Measurements from ENCODE around the gene FXYD6. TPM values are rescaled to one million over a fixed set of nuclear protein-coding genes. Genes with fewer than 3 reads are reported as not detected.
A peak's percentile ranks its signal among the peaks of the same experiment; 100 is the strongest.

The FXYD6 gene
- total and polyA plus RNA-seq, 2 donors from 2014 or later: 57.8 to 62.7 TPM

DNA sequence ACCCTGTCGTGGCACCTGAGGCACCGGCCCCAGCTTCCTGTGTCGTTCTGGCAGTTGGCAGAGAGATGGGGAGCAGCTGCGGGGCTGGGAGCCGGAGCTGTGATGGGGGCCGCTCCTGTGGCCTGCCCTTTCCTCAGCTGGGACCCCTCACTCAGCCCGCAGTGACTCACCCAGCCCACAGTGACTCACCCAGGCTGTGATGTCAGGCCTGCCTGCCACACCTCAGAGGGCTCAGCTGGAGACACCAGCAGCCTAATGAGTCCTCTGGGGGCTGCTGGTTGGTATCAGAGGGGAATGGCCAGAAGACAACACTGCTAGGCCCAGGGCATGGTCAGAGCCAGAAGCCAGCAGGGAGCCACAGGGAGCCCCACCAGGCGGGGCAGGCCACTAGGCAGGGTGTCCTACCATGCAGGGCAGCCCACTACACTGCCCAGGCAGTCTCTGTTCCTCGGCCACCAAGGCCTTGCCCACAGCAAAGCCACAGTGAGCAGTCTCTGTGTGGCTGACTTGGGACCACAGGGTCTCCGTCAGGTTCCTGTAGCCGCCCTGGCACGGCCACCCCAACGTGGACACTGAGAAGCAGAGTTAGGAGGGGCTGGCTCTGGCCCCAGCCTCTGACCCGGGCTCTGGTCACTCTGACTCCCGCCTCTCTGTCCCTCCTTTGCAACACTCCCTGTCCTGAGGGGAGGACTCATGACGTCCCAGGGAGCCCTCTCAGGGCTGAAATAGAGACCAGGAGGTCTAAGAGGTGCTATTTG is 47.7 kb downstream of the FXYD6 start:
- Histone ChIP-seq H3K4me3 (ENCODE audit: low read length in 3 of 3) (peak overlapping the region in 2 of 3 donors; percentile 28 to 74), H3K27me3 (ENCODE audit: control insufficient read depth, insufficient read depth, low read length) (no peaks in the 10 kb centered on the region), H3K4me1 (ENCODE audit: control insufficient read depth in 2 of 3, insufficient read depth in 2 of 3, low read depth in 1 of 3, low read length in 3 of 3) (peaks cover 5 to 51% (median 30%) of the 10 kb centered on the region in 3 donors), H3K36me3 (ENCODE audit: control insufficient read depth in 2 of 3, insufficient read depth in 3 of 3, low read length in 3 of 3) (peaks cover 0 to 4% (median 0%) of the 10 kb centered on the region in 3 donors), H3K27ac (ENCODE audit: low read depth in 2 of 2, low read length in 2 of 2) (peak overlapping the region; percentile 93 to 97), H3K9ac (ENCODE audit: low read length in 3 of 3) (peak overlapping the region in 2 of 3 donors; percentile 70 to 91), H3K9me3 (ENCODE audit: control insufficient read depth in 2 of 3, insufficient read depth in 1 of 3, low read length in 3 of 3) (no peaks in the 10 kb centered on the region)
- TF ChIP-seq CTCF (IDR thresholded peaks at IDR 0.05; ENCODE audit: borderline replicate concordance, extremely low read depth, insufficient read depth): no peak
- intact Hi-C loops (cut with DNase I): no loop called here
- no peak for FAIRE-seq
- DNase-seq: peak in 4 of 5 donors; percentile 25 to 93 (median 39)

DNA sequence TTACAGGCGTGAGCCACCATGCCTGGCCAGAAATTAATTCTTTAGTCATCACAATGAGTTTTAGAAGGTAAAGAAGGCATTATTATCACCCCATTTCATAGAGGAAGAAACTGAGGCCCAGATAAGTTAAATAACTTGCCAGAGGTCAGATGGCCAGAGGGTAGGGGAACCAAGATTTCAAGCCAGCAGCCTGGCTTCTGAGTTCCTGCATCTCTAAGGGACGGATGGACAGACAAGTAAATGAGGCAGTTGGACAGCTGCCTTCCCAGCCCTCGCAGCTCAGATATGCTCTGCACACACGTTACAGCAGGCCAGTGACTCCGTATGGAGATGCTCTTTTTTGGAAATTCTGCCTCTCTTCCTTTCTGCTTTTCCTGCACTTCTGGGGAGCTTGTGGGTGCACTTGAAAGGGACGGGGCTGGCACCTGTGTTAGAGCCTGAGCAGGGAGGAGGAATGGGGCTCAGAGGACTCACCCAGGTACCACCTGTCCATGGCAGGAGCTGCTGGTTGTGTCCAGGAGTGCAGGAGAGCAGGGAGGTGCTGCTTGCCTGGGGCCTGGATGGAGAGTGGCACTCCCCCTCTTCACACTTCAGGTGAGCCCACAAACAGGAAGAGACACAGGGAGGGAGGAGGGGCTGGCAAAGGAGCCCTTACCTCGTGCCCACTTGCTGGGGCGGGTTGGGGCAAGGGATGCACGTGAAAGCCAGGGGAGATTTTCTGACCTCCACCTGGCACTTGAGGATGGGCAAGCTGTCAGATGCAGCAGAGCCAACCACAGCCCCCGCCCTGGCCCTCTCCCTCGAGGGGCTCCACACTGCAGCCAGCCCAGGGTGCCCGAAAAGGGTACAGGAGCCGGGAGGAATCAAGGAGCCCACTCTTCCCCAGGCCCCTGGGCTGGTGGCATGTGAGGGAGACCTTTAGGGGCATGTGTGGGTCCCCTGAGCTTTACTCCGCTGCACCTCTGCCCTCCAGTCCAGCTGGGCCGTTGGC is 48.6 kb downstream of the FXYD6 start:
- Histone ChIP-seq H3K4me3 (ENCODE audit: low read length in 3 of 3) (peak overlapping the region in 2 of 3 donors; percentile 51 to 74), H3K4me1 (ENCODE audit: control insufficient read depth in 2 of 3, insufficient read depth in 2 of 3, low read depth in 1 of 3, low read length in 3 of 3) (peaks cover under 1 to 52% (median 24%) of the 10 kb centered on the region in 3 donors), H3K27me3 (ENCODE audit: control insufficient read depth, insufficient read depth, low read length) (no peaks in the 10 kb centered on the region), H3K36me3 (ENCODE audit: control insufficient read depth in 2 of 3, insufficient read depth in 3 of 3, low read length in 3 of 3) (peaks cover 0 to 9% (median 0%) of the 10 kb centered on the region in 3 donors), H3K9ac (ENCODE audit: low read length in 3 of 3) (peak overlapping the region in 2 of 3 donors; percentile 35 to 91), H3K9me3 (ENCODE audit: control insufficient read depth in 2 of 3, insufficient read depth in 1 of 3, low read length in 3 of 3) (no peaks in the 10 kb centered on the region), H3K27ac (ENCODE audit: low read depth in 2 of 2, low read length in 2 of 2) (peak overlapping the region; percentile 93 to 97)
- no peak for TF ChIP-seq CTCF (IDR thresholded peaks at IDR 0.05; ENCODE audit: borderline replicate concordance, extremely low read depth, insufficient read depth)
- FAIRE-seq: no peak
- intact Hi-C loops (cut with DNase I): no loop called here
- peak in 4 of 5 donors; percentile 9 to 93 (median 34) for DNase-seq

GRCh38 chr11:117826832-117827231 is 49.6 kb downstream of the FXYD6 start:
- FAIRE-seq (no peak), DNase-seq (peak in 4 of 5 donors; percentile 33 to 77 (median 58))
- intact Hi-C loops (cut with DNase I): no loop called here
- no peak for TF ChIP-seq CTCF (IDR thresholded peaks at IDR 0.05; ENCODE audit: borderline replicate concordance, extremely low read depth, insufficient read depth)
- H3K9me3 ChIP-seq (ENCODE audit: control insufficient read depth in 2 of 3, insufficient read depth in 1 of 3, low read length in 3 of 3): no peaks in the 10 kb centered on the region
- peak overlapping the region; percentile 98 for H3K27ac ChIP-seq (ENCODE audit: low read depth in 2 of 2, low read length in 2 of 2)
- H3K9ac ChIP-seq (ENCODE audit: low read length in 3 of 3): peak overlapping the region in 1 of 3 donors; percentile 93
- H3K36me3 ChIP-seq (ENCODE audit: control insufficient read depth in 2 of 3, insufficient read depth in 3 of 3, low read length in 3 of 3): peaks cover 0 to 17% (median 0%) of the 10 kb centered on the region in 3 donors
- H3K4me3 ChIP-seq (ENCODE audit: low read length in 3 of 3): peak overlapping the region in 2 of 3 donors; percentile 44 to 74
- no peaks in the 10 kb centered on the region for H3K27me3 ChIP-seq (ENCODE audit: control insufficient read depth, insufficient read depth, low read length)
- peaks cover 0 to 56% (median 19%) of the 10 kb centered on the region in 3 donors for H3K4me1 ChIP-seq (ENCODE audit: control insufficient read depth in 2 of 3, insufficient read depth in 2 of 3, low read depth in 1 of 3, low read length in 3 of 3)
